Measurements from ENCODE around the gene RAD51B.

RAD51B gene

GRCh38 chr14:68375376-68375775 lies 555.8 kb downstream of the RAD51B start:
- no peak for DNase-seq

DNA sequence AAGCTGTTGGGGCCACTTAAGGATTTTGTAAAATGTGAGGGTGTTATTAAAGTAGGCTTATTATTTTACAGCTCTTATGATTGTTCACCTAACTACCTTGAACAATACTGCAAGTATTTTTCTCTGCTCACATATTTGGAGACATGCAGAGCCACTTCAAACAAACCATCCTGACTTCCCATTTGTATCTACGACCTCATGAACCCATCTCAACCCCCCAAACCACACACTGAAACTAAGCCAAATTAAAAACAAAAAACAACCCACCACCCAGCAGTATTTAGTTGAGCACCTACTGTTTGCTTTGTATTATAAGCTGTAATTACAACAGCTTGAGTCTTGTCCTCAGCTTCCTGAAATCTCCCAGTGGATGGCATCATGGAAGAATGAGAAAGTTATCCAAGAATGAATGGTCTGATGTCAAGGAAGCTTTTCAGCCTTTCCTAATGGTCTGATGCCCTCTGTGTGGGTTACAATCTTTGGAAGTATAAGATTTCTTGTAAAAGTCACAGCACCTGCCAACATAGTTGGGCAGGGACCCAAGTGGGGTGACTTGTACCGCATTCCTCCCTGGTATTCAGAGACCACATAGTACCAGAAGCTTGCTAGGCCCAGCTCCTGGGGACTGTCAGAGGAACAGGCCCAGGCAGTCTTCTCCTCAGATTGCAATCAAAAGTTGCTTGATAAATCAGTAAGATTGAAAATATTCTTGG lies 556.6 kb downstream of the RAD51B start:
- DNase-seq = no peak

- no peak for DNase-seq
These were observed 557.4 kb downstream of the RAD51B start for GRCh38 chr14:68377006-68377405.

GRCh38 chr14:68377459-68377858 lies 557.9 kb downstream of the RAD51B start:
- DNase-seq = peak; percentile 84

GRCh38 chr14:68379510-68380328 lies 560.1 kb downstream of the RAD51B start:
- no peak for DNase-seq

- no peak for DNase-seq
These were observed 560.8 kb downstream of the RAD51B start for GRCh38 chr14:68380329-68380741.

DNA sequence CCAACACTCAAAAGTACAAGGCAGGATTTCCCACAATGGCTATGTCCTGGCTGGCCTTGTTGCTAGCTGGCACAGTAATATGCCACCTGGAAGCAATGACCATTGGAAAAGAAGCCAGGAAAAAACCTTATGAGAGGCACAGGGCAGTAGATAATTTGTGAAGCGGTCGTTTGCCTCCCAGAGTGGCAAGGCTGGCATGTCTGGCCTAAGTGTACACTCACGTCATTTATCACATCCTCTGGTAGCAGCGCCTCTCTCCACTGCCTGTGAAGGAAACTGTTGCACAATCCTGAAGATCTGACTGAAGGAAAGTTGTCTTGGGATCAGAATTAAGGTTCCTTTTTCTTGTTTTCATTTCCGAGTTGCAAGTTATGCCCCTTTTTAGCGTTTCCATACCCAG lies 564.8 kb downstream of the RAD51B start:
- DNase-seq = peak; percentile 70

DNA sequence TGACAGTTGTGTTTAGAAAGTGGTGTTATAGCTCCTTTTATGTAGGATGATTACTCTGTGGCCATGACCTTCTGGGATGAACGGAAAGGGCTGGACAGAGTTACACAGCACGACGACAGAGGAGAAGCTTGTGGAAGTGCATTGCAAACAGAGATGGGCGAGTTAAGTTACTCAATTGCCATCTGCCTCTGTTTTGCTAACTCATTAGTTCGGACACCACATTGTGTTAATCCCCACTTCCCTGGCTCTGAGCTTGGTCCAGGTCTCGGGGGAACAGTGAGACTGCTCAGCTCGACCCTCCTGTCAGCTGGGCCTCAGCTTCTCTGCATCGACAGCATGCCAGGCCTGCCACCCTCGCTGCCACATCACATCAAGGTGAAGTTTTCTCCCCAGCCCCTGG lies 565.3 kb downstream of the RAD51B start:
- no peak for DNase-seq

- no peak for DNase-seq
These were observed 566.9 kb downstream of the RAD51B start for GRCh38 chr14:68386446-68386845.

DNA sequence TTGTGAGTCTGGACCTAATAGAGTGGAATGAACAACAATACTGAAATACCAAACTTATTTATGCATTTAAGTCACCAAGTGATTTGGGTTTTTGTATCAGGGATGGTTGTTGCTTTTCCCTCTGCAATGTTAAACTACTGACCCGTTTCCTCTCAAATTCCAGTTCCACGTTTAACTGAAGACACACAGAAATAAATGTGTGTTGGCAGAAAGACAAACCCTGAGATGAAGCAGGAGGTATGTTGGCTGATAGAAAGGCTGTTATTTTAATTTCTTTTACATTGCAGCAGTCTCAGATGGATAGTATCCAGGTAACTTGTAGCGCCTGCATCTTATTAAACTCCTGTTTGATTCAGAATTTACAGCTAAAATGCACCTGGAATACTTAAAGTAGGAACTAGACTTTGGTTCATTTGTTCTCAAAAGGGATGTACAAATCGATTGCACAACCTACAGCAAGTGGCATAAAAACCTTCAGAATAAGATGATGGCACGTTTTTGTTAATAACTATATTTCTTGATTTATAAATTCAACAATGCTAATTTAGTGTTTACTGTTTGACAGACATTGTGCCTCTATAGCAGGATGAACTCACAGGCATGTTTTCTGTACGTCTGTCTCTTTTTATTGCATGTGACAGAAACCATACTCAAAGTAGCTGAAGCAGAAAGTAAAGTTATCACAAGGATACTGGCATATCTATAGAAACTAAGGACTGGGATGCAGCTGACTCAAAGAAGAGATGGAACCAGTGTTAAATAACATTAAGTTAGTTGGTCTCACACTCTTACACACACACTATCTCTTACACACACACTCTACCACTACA lies 567.6 kb downstream of the RAD51B start:
- no peak for DNase-seq

- no peak for DNase-seq
These were observed 570.4 kb downstream of the RAD51B start for GRCh38 chr14:68389943-68390342.

DNA sequence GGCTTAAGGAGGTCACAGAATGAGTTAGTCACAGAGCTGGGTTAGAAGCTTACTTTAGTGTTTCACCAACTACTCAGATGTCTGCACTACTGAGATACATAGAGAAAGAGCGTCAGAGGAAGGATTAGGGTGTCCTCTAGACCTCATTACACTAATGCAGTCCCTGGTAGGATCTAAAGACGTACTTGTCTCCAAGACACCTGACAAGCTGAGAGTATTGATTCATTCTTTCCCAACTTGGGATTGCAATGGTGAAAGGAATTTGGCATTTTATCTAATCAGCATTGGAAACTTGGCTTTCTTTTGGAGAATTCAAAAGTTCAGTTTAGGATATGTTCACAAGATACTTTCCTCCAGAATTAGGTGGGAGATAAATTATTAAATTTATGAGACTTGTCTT lies 571.2 kb downstream of the RAD51B start:
- no peak for DNase-seq

DNA sequence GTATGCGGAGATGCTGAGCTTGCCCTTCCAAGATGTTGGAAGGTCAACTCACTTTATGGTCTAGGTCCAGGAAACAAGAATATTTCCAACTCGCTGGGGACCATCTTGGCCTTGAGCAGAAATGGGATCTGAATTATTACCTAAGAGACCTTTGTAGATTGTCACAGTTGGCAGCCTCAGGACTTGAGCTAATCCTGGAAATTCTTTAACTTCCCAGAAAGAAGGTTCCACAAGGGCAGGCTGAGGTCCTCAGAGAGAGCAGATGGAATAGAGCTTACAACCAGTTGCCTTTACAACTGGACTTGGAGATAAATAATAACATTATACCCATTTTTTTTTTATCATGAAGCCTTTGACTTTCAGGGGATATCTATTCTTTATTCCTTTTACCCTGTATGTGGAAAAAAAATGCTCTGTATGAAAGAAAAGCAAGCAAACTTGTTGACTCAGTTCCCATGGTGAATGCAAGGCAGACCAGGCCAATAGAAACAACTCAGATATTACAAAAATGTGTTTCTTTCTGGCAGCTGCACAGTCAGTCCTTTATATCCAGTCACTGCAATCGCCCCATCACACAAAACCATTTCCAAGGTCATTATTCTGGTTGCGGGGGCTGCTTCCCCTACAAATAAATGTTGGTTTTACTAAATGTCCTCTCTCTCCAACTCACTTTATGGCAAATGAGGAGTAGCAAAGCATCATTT lies 571.9 kb downstream of the RAD51B start:
- DNase-seq = peak; percentile 30

DNA sequence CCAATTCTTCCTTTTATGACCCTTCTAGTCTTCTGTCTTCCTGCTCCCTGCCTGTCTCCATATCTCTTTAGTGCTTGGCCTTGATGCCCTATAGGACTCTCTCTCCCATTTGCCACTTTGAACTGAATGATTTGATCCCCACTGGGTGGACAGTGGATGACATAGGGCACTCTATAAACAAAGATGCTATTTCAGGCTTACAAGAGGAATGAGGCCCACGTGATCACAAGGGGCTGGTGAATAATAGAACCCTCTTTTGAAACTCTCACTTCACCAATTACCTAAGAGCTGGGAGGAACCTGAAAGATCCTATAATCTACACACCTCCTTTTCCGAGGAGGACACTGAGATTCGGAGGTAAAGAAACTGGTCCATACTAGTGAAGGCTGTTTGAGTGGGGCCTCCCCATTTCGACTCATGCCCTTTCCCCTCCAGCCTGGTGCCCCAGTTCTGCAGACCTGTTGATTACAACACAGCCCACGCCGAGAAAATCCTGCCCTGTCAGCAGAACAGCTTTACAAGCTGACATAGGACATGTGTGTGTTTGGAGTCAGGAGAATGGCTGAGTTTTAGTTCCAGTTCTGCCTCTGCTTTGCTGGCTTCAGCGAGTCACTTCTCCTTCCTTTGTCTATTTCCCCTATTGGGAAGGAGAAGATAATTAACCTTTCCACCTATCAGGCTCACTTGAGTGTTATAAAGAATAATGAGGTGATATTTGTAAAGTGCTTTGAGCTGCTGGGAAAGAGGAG lies 573.0 kb downstream of the RAD51B start:
- peak; percentile 60 for DNase-seq

- DNase-seq = no peak
These were observed 573.7 kb downstream of the RAD51B start for GRCh38 chr14:68393259-68393658.

GRCh38 chr14:68394118-68394763 lies 574.7 kb downstream of the RAD51B start:
- no peak for DNase-seq

DNA sequence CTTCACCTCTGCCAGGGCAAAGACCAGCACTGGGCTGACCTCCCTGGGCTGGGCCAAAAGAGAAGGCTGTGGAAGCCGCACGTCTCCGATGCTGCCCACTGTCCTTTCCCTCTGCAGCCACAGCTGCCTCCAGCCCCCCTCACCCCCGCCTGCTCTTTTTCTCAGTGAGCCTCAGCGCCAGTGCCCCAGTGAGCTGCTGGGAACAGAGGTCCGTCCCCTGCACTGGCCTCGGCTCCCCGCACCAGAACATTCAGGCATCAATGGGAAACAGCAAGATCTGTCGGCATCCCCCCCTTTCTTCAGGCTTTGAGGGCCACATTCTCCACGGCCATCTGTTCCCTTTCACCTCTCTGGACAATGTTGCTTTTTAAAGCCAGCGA lies 575.2 kb downstream of the RAD51B start:
- peak; percentile 36 for DNase-seq

GRCh38 chr14:68395604-68396003 lies 576.0 kb downstream of the RAD51B start:
- no peak for DNase-seq

- no peak for DNase-seq
These were observed 576.9 kb downstream of the RAD51B start for GRCh38 chr14:68396461-68396860.

DNA sequence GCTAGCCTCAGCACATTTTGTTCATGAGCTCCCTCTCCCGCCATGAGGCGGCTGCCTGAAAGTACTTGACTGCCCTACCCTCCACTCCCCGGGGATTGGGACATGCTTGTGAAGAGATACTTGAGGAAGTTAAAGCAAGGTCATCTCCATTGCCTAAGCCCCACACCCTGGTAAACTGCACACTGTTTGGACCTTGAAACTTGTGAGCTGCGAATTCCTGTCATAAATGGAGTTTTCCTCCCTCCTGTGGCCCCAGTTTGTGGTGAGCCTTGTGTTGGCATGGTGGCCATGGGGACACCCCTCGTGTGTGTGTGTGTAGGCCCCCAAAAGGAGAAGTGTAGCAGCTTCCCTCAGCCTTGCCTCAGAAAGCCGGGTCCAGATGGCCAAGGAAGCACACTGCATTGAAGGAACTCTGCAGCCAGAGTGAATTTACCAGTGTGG lies 577.8 kb downstream of the RAD51B start:
- DNase-seq = peak; percentile 43

DNA sequence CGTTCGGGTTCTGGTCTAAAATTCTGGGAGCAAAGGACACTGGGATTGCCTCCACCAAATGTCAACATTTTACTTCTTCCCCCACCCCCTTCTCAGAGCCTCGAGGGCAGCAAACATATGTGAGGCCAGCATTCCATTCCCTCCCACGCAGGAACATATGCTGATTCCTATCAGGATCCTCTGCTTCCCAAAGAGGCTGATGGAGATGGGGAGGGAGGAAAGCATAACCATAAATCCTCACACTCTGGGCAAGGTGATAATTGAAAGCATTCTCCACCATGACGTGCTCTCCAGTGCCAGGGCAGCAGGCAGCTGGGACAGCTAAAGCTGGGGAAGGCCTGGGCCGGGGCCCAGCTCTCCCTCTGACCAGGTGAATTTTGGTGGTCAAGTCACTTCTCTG lies 578.2 kb downstream of the RAD51B start:
- DNase-seq = no peak

Data from midbrain (tissue), 1 donor.